GM23248 (cell line): ENCODE results near the gene XRN1. TPM values are rescaled to one million over a fixed set of nuclear protein-coding genes. Genes with fewer than 3 reads are reported as not detected.

ENCODE experiments used
- DNase-seq: peaks from one replicate; pipeline ENCODE4 v3.0.0-alpha.2; 2015
- H2AFZ ChIP-seq: fragments of 200-600 bp; sonication (generic); 2 replicates; pipeline ENCODE4 v1.6.1; 2016; ENCODE audit warnings: antibody characterized with exemption
- H3F3A ChIP-seq: fragments of 200-600 bp; sonication (generic); 2 replicates; pipeline ENCODE4 v1.6.1; 2016; ENCODE audit warnings: mild to moderate bottlenecking, antibody characterized with exemption, mixed run types; ENCODE audit not compliant: insufficient read depth
- H3K27ac ChIP-seq: fragments of 200-600 bp; sonication (generic); 2 replicates; pipeline ENCODE4 v1.5.1; 2016; ENCODE audit warnings: mild to moderate bottlenecking
- H3K27me3 ChIP-seq: fragments of 200-600 bp; sonication (generic); replicated peaks from 2 replicates; pipeline ENCODE4 v1.6.1; 2016; ENCODE audit warnings: mild to moderate bottlenecking; ENCODE audit not compliant: insufficient read depth
- H3K36me3 ChIP-seq: fragments of 200-600 bp; sonication (generic); 2 replicates; pipeline ENCODE4 v1.6.1; 2016; ENCODE audit warnings: low read depth, mild to moderate bottlenecking
- H3K4me1 ChIP-seq: fragments of 200-600 bp; sonication (generic); 2 replicates; pipeline ENCODE4 v1.6.1; 2016; ENCODE audit warnings: mild to moderate bottlenecking; ENCODE audit not compliant: insufficient read depth
- H3K4me2 ChIP-seq: fragments of 200-600 bp; sonication (generic); one replicate; pipeline ENCODE4 v1.6.1; 2016; ENCODE audit warnings: mild to moderate bottlenecking; ENCODE audit not compliant: unreplicated experiment
- H3K4me3 ChIP-seq: fragments of 200-600 bp; sonication (generic); 2 replicates; pipeline ENCODE4 v1.5.1; 2016; ENCODE audit warnings: mild to moderate bottlenecking
- H3K79me2 ChIP-seq: fragments of 200-600 bp; sonication (generic); 2 replicates; pipeline ENCODE4 v1.6.1; 2016; ENCODE audit warnings: mild to moderate bottlenecking; ENCODE audit not compliant: insufficient read depth
- H3K9ac ChIP-seq: fragments of 200-600 bp; sonication (generic); 2 replicates; pipeline ENCODE4 v1.6.1; 2016; ENCODE audit warnings: mild to moderate bottlenecking
- H3K9me2 ChIP-seq: fragments of 200-600 bp; sonication (generic); 2 replicates; pipeline ENCODE4 v1.6.1; 2016; ENCODE audit warnings: mixed run types, mild to moderate bottlenecking, moderate library complexity; ENCODE audit not compliant: insufficient read depth
- H3K9me3 ChIP-seq: fragments of 200-600 bp; sonication (generic); one replicate; pipeline ENCODE4 v1.6.1; 2017; ENCODE audit warnings: low read depth
- H4K20me1 ChIP-seq: fragments of 200-600 bp; sonication (generic); 2 replicates; pipeline ENCODE4 v1.6.0; 2016; ENCODE audit not compliant: insufficient read depth
- EZH2 ChIP-seq: fragments of 200-600 bp; sonication (generic); IDR thresholded peaks from 2 replicates; pipeline ENCODE4 v1.6.1; 2018; ENCODE audit warnings: antibody characterized with exemption, mild to moderate bottlenecking; ENCODE audit not compliant: insufficient read depth, poor library complexity, severe bottlenecking
- EZH2phosphoT487 ChIP-seq: fragments of 200-600 bp; sonication (generic); IDR thresholded peaks from 2 replicates; pipeline ENCODE4 v1.6.1; 2018; ENCODE audit warnings: antibody characterized with exemption, moderate library complexity, mild to moderate bottlenecking, low read depth; ENCODE audit not compliant: insufficient read depth
- WGBS, 2 experiments: methylation state at CpG; one replicate each; pipeline ENCODE4 v1.1.6; 2015 to 2017; ENCODE audit warnings: low lambda C conversion rate in 2 of 2, low coverage in 1 of 2; ENCODE audit errors: missing lambda C conversion rate in 2 of 2; 5-methylcytosine and 5-hydroxymethylcytosine counted together
- in situ Hi-C: fragments of 300-500 bp; cut with MboI; formaldehyde crosslinking; loops from 2 replicates; pipeline ENCODE4 v1.15.0; 2020
- polyA plus RNA-seq: library from polyadenylated mRNA; unstranded; fragments of >200 nt; fragmentation: Nextera tagmentation; extraction: Ambion mirVana; gene quantifications from 2 replicates; pipeline ENCODE4 v1.2.1, GENCODE V29; 2016
- total RNA-seq: library from RNA; depleted of rRNA; stranded (reverse); fragments of >200 nt; shearing (Covaris generic); gene quantifications from 2 replicates; pipeline ENCODE4 v1.2.3, GENCODE V29; 2014

XRN1 gene
- total and polyA plus RNA-seq, 2 experiments from 2014 or later, result 17.5 to 35.0 TPM

DNA sequence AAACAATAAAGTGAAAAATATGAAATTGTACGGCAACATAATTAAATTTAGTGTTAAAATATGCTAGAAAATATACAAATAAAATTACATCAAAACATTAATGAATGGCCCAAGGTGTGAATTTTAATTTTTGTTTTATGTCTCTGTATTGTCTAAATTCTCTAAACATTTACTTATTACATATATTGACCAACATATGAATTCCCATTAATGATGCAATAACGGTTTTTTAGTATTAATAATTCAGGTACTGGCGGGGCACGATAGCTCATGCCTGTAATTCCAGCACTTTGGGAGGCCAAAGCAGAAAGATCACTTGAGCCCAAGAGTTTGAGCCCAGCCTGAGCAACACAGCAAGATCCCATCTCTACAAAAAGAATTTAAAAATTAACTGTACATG lies 20.6 kb upstream of the XRN1 start:
- Histone ChIP-seq H3K4me2 (no peak overlapping the region), H3F3A (no peaks in the 10 kb centered on the region), H3K4me3 (no peak overlapping the region), H3K4me1 (no peaks in the 10 kb centered on the region), H3K27me3 (no peaks in the 10 kb centered on the region), H3K9me3 (no peaks in the 10 kb centered on the region), H2AFZ (no peak overlapping the region), H3K9ac (no peak overlapping the region), H3K36me3 (peaks cover 11% of the 10 kb centered on the region), H3K9me2 (no peaks in the 10 kb centered on the region), H3K27ac (no peak overlapping the region), H3K79me2 (no peaks in the 10 kb centered on the region), H4K20me1 (no peaks in the 10 kb centered on the region)
- in situ Hi-C loops, result no loop called here
- no peak for TF ChIP-seq EZH2
- no peak for TF ChIP-seq EZH2phosphoT487
- WGBS, 2 experiments, result 96 to 99% methylated on average over 4 of the region's 4 CpGs
- no peak for DNase-seq

GRCh38 chr3:142467768-142468167 lies 19.9 kb upstream of the XRN1 start:
- 95 to 97% methylated on average over 3 of the region's 3 CpGs for WGBS, 2 experiments
- no peaks in the 10 kb centered on the region for H3K27me3 ChIP-seq
- no peak overlapping the region for H2AFZ ChIP-seq
- no peak overlapping the region for H3K4me2 ChIP-seq
- H3F3A ChIP-seq, result no peaks in the 10 kb centered on the region
- TF ChIP-seq EZH2phosphoT487, result no peak
- no peak for TF ChIP-seq EZH2
- H4K20me1 ChIP-seq, result no peaks in the 10 kb centered on the region
- no peaks in the 10 kb centered on the region for H3K9me2 ChIP-seq
- H3K9me3 ChIP-seq, result no peaks in the 10 kb centered on the region
- H3K79me2 ChIP-seq, result no peaks in the 10 kb centered on the region
- in situ Hi-C loops, result no loop called here
- H3K4me3 ChIP-seq, result no peak overlapping the region
- H3K36me3 ChIP-seq, result peaks cover 11% of the 10 kb centered on the region
- no peak overlapping the region for H3K9ac ChIP-seq
- DNase-seq, result no peak
- no peaks in the 10 kb centered on the region for H3K4me1 ChIP-seq
- no peak overlapping the region for H3K27ac ChIP-seq

- H3K4me3 ChIP-seq, result no peak overlapping the region
- no peaks in the 10 kb centered on the region for H3F3A ChIP-seq
- no peak for TF ChIP-seq EZH2
- no peak overlapping the region for H3K4me2 ChIP-seq
- no peaks in the 10 kb centered on the region for H3K9me2 ChIP-seq
- no peak overlapping the region for H3K27ac ChIP-seq
- WGBS, 2 experiments, result 96 to 97% methylated on average over 3 of the region's 3 CpGs
- no peak for DNase-seq
- no peaks in the 10 kb centered on the region for H3K4me1 ChIP-seq
- in situ Hi-C loops, result no loop called here
- peaks cover 45% of the 10 kb centered on the region for H3K36me3 ChIP-seq
- H2AFZ ChIP-seq, result no peak overlapping the region
- H3K9me3 ChIP-seq, result no peaks in the 10 kb centered on the region
- no peaks in the 10 kb centered on the region for H3K27me3 ChIP-seq
- no peaks in the 10 kb centered on the region for H4K20me1 ChIP-seq
- H3K9ac ChIP-seq, result no peak overlapping the region
- H3K79me2 ChIP-seq, result no peaks in the 10 kb centered on the region
Measured at GRCh38 chr3:142460689-142461088, 12.9 kb upstream of the XRN1 start.

- in situ Hi-C loops, result no loop called here
- peaks cover 51% of the 10 kb centered on the region for H3K36me3 ChIP-seq
- no peaks in the 10 kb centered on the region for H3F3A ChIP-seq
- DNase-seq, result peak; percentile 7
- H2AFZ ChIP-seq, result no peak overlapping the region
- H3K9me2 ChIP-seq, result no peaks in the 10 kb centered on the region
- H3K9ac ChIP-seq, result no peak overlapping the region
- H3K27ac ChIP-seq, result no peak overlapping the region
- 94 to 96% methylated on average over 2 of the region's 2 CpGs for WGBS, 2 experiments
- no peak overlapping the region for H3K4me3 ChIP-seq
- H3K27me3 ChIP-seq, result no peaks in the 10 kb centered on the region
- no peaks in the 10 kb centered on the region for H3K79me2 ChIP-seq
- TF ChIP-seq EZH2phosphoT487 (no peak), EZH2 (no peak)
- H3K9me3 ChIP-seq, result no peaks in the 10 kb centered on the region
- no peaks in the 10 kb centered on the region for H4K20me1 ChIP-seq
- no peaks in the 10 kb centered on the region for H3K4me1 ChIP-seq
- no peak overlapping the region for H3K4me2 ChIP-seq
Measured at GRCh38 chr3:142459929-142460328, 12.1 kb upstream of the XRN1 start.

- H3K27ac ChIP-seq, result no peak overlapping the region
- H3K4me3 ChIP-seq, result no peak overlapping the region
- peaks cover 45% of the 10 kb centered on the region for H3K36me3 ChIP-seq
- no peak for DNase-seq
- H3K9me2 ChIP-seq, result no peaks in the 10 kb centered on the region
- whole genome bisulfite sequencing, 2 experiments, result 89 to 92% methylated on average over 3 of the region's 3 CpGs
- H3K9ac ChIP-seq, result no peak overlapping the region
- no peaks in the 10 kb centered on the region for H3K27me3 ChIP-seq
- no peak overlapping the region for H2AFZ ChIP-seq
- H3K9me3 ChIP-seq, result no peaks in the 10 kb centered on the region
- H3K79me2 ChIP-seq, result no peaks in the 10 kb centered on the region
- no peak overlapping the region for H3K4me2 ChIP-seq
- no peaks in the 10 kb centered on the region for H3K4me1 ChIP-seq
- no peak for TF ChIP-seq EZH2phosphoT487
- TF ChIP-seq EZH2, result no peak
- H4K20me1 ChIP-seq, result no peaks in the 10 kb centered on the region
- H3F3A ChIP-seq, result no peaks in the 10 kb centered on the region
- in situ Hi-C loops, result no loop called here
Measured at GRCh38 chr3:142459096-142459495, 11.3 kb upstream of the XRN1 start.
